ENCODE measurements around the gene GPR107.

Gene GPR107

DNA sequence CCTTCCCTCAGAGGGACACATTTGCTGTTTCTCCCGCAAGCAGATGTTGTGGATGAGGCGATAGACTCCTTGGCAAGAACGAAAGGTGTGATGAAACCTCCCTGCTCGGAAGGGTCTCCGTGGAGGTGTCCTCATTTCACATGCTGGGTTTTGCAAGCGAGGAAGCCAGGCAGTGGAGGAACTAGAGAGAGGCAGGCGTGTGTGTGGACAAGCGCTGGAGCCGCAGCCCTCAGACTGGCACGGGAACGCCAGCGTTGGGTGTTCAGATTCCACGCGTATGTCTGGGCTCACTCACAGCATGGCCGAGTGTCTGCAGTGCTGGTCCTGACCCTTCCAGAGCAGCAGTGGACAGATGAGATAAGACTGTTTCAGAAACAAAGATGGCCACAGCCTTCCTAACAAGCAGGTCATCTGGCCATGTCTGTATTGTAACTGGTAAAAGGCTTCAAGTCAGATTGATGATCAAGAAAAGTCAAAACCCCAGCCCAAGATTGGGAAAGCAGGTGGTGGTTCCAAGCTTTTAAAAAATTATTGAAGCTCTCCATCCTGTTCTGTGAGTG is 83.5 kb downstream of the GPR107 start:
- no peak for DNase-seq (ENCODE audit: low read depth)

DNA sequence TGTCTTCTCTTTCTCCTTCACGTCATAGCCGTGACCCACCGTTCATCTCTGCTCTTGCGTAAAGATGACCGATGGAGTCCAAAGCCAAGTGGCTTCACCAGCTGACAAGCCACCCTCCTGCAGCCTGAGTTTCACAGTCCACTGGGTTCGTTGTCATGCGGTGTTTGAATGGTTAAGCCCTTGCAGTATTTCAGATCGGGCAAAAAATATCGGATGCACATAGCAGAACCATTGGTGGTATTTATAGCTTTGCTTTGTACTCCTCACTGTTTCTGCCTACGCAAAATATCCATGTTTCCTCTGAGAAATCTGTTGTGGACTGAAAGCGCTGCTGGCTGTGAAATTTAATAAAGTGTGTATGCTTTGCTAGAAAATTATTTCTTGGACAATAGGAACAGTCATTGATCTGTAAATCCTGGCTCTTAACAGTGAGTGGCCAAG is 84.0 kb downstream of the GPR107 start:
- no peak for DNase-seq (ENCODE audit: low read depth)

DNA sequence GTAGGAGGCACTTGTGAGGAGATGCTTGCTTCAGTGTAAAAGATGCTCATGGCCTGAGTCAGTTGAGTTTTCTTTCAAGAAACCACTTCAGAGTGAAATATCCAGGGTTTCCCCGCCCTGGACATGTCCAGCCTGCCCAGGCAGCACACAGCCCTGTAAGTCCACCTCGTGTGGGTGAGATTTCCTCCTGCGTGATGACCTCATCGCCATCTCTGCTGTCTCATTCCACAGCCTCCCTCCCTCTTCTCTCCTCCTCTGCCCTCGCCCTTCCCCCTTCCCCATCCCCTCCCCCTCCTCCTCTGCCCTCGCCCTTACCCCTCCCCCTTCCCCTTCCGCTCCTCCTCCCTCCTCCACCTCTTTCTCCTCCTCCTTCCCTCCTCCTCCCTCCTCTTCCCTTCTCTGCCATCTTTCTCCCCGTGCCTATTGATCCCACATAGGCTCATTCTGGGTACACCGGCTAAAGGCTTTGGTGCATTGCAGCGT is 84.5 kb downstream of the GPR107 start:
- DNase-seq (ENCODE audit: low read depth), result no peak

DNA sequence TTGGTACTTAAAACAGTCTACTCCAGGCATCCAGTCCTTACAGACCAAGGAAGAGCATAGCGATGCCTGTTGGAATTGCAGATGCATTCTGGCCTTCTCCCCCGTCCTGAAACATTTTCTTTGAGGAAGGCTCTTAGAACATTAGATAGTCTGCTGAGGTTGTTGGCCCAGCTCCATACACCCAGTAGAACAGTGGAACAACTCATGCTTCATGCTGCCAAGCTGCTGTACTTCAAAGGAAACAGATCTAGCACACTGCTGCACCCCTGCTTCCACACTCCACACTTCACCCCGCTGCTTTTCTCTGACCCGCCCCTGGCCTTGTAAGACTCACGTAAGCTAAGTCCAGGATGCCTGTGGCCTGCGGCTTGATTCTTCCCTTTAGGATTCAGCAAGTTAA is 85.1 kb downstream of the GPR107 start:
- DNase-seq (ENCODE audit: low read depth), result no peak

GRCh38 chr9:130139251-130139650 is 85.5 kb downstream of the GPR107 start:
- no peak for DNase-seq (ENCODE audit: low read depth)

GRCh38 chr9:130140706-130141105 is 87.0 kb downstream of the GPR107 start:
- no peak for DNase-seq (ENCODE audit: low read depth)

GRCh38 chr9:130142056-130142455 is 88.3 kb downstream of the GPR107 start:
- no peak for DNase-seq (ENCODE audit: low read depth)

GRCh38 chr9:130142641-130143040 is 88.9 kb downstream of the GPR107 start:
- DNase-seq (ENCODE audit: low read depth), result no peak

DNA sequence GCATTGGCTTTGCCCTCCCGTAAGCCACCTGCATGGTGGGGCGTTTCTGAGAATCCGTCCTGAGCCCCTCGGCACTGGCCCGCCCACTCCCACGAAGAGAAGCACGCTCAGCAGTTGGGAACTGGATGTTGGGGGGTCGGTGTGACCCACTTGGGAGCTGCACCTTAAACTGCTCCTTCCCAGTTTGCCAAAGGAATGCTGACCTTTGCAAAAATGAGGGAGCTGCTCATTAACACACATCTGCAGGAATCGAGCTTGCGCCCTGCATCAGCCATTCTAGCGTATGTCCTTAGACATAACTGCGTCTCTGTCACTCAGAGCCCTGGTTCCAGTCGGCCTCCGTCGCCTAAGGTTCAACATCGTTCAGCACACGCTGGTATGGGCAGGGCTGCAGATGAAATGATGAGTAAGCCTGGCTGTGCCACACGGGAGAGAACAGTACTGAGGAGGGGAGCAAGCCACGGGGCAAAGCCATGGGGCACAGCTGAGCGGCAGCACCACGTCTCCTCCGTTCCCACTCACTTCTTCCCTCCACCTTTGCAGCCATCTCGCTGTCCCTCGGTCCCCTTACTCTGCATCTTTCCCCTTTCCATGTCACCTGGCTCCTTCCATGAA is 89.7 kb downstream of the GPR107 start:
- no peak for DNase-seq (ENCODE audit: low read depth)

- no peak for DNase-seq (ENCODE audit: low read depth)
Measured at GRCh38 chr9:130143958-130144366, 90.3 kb downstream of the GPR107 start.

GRCh38 chr9:130144703-130145102 is 91.0 kb downstream of the GPR107 start:
- no peak for DNase-seq (ENCODE audit: low read depth)

- no peak for DNase-seq (ENCODE audit: low read depth)
Measured at GRCh38 chr9:130145658-130146057, 92.0 kb downstream of the GPR107 start.

- no peak for DNase-seq (ENCODE audit: low read depth)
Measured at GRCh38 chr9:130147198-130147597, 93.5 kb downstream of the GPR107 start.

- no peak for DNase-seq (ENCODE audit: low read depth)
Measured at GRCh38 chr9:130147910-130148309, 94.2 kb downstream of the GPR107 start.

DNA sequence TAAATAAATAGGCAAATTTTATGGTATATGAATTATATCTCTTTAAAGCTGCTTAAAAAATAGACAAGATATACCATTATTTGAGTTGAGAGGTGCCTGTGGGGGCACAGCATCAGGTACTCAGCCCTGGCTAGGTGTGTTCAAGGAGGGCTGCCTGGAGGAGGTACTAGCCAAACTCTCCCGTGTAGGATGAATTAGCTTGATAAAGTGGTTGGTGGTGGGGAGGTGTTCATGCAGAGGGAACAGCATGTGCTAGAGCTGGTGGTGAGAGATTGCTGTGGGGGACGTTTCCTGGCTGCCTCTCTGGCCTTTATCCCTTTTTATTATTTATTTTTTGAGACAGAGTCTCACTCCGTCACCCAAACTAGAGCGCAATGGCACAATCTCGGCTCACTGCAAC is 95.3 kb downstream of the GPR107 start:
- no peak for DNase-seq (ENCODE audit: low read depth)

DNA sequence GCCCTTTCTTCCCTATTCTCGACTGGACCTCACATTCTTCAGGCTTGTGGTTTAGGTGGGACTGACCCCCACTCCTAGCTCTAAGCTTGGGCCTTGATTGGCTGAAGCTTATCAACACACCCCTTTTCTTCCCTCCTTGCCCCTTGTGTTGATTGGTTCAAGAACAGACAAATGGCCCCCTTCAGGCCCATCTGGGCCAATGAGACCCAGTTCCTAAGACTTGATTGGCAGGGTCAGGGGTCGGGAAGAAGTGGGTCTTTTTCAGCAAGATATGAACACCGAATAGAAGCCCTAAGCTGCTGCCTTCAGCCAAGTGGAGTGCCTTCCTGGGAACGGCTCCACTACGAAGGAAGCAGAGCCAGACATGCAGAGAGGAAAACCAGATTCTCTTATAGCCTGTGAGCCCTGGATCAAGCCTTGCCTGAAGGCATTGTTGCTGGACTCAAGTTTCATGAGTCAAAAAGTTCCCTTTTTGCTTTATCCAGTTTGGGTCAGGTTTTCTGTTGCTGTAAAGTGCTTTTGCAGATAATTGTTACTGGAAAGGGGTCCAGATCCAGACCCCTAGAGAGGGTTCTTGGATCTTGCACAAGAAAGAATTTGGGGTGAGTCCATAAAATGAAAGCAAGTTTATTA is 96.1 kb downstream of the GPR107 start:
- DNase-seq (ENCODE audit: low read depth), result no peak

DNA sequence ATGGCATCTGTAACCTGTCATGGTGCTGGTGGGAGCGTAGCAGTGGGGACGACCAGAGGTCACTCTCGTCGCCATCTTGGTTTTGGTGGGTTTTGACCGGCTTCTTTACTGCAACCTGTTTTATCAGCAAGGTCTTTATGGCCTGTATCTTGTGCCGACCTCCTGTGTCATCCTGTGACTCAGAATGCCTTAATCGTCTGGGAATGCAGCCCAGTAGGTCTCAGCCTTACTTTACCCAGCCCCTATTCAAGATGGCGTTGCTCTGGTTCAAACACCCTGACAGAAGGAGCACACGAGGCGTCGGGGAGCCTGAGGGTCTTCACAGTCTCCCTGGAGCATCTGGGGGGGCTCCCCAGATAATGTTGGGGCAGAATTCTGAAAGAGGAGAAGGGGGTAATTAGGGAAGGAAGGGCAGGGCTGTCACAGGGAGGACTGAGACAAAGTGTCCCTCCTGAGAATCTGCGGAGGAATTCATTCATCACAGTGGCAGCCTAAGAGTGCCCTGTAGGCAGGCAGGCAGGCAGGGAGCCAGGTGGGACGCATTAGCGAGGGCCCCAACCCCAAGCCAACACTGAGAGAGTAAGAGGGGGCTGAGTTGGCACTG is 97.2 kb downstream of the GPR107 start:
- DNase-seq (ENCODE audit: low read depth), result no peak

DNA sequence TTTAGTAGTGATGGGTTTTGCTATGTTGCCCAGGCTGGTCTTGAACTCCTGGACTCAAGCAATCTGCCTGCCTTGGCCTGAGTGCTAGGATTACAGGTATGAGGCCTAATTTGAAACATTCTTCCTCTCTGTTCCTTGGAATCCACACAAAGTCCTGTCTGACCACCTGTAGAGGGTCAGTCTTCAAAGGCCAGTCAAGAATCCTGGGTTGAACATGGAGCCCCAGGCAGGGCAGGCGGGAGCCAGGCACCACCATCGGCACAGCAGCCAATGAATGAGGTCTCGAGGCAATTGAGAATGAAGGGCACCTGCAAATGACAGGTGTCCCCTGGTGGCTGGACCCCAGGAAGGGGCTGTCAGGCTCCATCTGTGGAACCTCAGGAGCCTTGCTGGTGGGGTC is 101.1 kb downstream of the GPR107 start:
- DNase-seq (ENCODE audit: low read depth), result no peak

DNA sequence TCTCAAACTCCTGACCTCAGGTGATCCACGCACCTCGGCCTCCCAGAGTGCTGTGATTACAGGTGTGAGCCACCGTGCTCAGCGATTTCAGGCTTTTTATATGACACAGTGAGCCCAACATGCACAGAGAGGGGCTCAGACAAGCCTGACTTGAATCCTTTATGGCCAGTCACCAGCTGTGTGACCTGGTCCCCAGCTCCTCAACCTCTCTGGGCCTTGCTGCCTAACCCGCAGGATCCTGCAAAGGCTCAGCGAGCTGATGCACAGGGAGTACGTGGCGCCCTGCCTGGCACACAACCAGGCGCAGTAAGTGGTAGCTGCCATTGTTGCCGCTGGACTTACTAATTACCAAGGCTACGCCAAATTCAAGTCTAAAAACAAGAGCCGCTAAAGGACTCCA is 101.9 kb downstream of the GPR107 start:
- no peak for DNase-seq (ENCODE audit: low read depth)

GRCh38 chr9:130156672-130157071 is 103.0 kb downstream of the GPR107 start:
- DNase-seq (ENCODE audit: low read depth), result no peak

GRCh38 chr9:130157079-130157478 is 103.4 kb downstream of the GPR107 start:
- no peak for DNase-seq (ENCODE audit: low read depth)

- DNase-seq (ENCODE audit: low read depth), result no peak
Measured at GRCh38 chr9:130158001-130158400, 104.3 kb downstream of the GPR107 start.

DNA sequence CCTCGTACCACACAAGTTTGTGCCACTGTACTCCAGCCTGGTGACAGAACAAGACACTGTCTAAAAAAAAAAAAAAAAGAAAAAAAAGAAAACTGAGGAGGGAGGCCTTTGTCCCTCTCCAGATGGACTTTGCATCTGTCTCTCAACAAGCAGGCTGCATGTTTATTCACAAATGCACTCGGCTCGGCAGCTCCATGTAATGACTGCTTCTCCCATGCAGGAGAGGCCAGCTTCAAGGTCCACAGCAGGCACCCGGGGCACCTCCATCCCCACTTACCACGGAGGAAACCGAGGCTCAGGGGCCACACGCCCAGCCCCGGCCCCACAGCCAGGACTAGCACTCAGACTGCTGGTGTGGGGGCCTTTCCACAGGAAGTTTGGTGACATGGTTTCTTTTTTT is 105.4 kb downstream of the GPR107 start:
- DNase-seq (ENCODE audit: low read depth), result no peak
